ENCODE measurements around the gene RIN3.

Gene RIN3, protein sequence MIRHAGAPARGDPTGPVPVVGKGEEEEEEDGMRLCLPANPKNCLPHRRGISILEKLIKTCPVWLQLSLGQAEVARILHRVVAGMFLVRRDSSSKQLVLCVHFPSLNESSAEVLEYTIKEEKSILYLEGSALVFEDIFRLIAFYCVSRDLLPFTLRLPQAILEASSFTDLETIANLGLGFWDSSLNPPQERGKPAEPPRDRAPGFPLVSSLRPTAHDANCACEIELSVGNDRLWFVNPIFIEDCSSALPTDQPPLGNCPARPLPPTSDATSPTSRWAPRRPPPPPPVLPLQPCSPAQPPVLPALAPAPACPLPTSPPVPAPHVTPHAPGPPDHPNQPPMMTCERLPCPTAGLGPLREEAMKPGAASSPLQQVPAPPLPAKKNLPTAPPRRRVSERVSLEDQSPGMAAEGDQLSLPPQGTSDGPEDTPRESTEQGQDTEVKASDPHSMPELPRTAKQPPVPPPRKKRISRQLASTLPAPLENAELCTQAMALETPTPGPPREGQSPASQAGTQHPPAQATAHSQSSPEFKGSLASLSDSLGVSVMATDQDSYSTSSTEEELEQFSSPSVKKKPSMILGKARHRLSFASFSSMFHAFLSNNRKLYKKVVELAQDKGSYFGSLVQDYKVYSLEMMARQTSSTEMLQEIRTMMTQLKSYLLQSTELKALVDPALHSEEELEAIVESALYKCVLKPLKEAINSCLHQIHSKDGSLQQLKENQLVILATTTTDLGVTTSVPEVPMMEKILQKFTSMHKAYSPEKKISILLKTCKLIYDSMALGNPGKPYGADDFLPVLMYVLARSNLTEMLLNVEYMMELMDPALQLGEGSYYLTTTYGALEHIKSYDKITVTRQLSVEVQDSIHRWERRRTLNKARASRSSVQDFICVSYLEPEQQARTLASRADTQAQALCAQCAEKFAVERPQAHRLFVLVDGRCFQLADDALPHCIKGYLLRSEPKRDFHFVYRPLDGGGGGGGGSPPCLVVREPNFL
- 3.5 to 45.5 (median 23.9) reads per million in 3 experiments for total RNA-seq

DNA sequence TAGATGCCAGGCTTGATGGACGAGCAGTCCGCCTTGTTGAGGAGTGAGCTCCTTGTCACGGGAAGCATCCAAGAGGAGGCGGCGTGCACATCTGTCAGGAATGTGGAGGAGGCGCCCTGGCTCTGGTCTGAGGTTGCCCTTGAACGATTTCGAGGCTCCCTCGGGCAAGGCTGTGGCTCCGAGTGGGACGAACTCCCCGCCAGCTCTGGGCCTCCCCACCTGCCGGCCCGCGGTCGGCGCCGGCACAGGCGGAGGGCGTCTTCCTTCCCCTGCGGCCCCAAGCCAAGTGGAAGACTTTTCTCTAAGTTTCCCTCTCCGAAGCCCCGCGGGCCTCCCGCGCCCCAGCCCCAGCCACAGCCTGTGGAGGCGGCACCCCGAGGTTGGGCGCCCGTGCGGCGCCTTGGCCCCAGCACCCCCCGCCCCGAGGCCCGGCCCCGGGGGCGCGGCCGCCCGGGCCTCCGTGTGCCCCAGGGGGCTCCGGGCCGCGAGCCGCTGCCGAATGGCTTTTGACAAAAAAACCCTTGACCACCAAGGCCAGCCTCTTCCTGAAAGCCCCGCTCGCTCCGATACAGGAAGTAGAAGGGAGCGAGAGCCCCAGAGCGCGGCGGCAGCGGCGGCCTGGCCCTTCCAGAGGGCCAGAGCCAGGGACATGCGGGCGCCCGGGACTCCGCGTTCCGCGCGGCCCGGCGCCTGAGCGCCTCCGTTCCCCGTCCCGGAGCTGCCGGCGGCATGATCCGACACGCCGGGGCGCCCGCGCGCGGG lies at the start of gene RIN3:
Gene RIN3, plus strand, starts transcription at position 578 of the 762 bp plus-strand sequence. Its CDS starts 152 bp downstream, at position 730.
- peak; percentile 12 for DNase-seq

DNA sequence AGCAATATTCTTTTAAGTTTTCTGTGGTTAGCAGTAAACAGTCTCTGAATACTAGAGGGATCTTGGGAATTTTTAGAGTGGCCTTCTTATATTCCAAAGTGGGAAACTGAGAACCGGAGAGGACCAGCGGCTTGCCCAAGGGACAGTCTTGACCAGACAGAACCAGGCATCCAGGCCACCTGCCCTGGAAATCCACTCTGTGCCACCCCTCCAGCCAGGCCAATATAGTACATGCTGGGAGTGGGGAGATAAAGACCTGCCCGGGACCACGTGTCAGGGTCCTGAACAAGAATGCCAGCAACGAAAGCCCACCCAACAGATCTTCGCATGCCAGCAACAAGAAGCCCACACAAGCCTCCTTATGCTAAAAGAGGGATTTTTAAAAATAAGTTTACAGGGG lies 49.4 kb upstream of the RIN3 start:
- no peak for DNase-seq

DNA sequence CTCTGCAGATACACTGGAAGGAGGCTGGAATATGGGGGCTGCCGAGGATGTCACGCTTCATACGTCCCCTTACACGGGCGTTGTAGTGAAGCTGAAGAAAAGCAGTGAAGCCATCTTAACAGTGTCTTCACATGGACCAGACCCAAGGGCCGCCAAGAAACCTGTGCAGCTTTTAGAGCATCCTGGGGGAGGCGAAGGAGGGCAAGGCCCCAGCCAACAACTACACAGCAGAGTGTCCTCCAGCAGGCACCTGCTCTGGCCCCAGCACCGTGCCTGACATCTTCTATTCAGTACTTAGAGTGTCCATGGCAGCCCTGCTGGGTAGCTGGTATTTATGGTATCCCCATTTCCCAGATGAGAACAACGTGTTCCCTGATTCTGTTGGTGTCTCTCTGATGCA lies 48.9 kb upstream of the RIN3 start:
- DNase-seq, result no peak

DNA sequence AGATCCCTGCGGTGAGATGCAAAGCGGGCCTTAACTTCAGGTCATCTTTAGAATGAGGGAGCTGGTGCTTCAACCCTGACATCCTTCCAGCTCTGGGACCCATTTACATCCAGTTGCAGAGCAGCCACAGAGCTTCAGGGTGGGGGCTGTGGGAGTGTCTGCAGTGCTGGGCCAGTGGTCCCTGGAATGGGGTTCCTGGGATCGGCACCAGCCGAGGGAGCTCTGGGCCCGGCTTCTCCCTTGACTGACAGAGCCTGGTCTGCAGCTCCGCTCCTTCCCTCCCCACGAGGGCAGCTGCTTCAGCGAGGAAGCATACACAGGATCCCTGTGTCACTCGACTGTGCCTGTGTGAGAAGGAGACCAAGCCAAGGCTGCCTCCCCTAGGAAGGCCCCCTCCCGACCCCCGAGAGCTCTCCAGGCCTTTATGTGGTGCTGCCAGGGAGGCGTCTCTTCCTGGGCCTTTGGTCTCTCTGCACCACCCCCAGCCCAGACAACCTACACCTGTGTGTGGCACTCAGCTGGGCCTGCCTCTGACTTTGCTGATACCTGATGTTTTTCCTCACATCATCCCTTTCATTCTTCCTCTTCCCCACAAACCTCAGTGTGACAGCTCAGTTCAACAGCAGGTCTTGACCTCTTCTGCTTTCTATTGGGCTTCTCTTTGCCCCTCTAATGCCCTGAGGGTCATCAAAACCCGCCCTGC lies 48.1 kb upstream of the RIN3 start:
- DNase-seq, result no peak

DNA sequence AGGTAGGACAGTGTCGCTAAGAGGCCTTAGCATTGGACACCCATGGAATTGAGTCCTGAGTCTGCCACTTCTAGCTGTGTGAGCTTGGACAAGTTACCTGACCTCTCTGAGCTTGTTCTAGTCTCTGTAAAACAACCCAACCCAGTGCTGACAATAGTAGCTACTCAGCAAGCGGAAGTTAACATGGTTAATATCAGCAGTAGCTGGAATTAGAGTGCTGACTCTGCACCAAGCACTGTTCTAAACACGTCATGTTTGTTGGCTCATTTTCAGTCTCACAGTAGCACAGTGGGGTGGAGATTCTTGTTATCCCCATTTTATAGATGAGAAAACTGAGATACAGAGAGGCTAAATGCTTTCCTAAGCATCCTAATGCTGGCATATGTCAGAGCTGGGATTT lies 47.5 kb upstream of the RIN3 start:
- DNase-seq, result no peak

DNA sequence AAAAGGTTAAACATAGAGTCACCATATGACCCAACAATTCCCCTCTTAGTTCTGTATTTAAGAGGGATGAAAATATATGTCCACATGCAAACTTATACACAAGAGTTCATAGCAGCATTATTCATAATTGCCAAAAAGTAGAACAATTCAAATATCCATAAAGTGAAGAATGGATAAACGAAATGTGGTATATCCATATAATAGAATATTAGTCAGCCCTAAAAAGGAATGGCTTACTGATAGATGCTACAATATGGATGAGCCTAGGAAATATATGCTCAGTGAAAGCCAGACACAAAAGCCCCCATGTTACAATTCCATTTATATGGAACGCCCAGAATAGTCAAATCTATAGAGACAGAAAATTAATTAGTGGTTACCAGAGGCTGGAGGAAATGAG lies 44.1 kb upstream of the RIN3 start:
- no peak for DNase-seq

DNA sequence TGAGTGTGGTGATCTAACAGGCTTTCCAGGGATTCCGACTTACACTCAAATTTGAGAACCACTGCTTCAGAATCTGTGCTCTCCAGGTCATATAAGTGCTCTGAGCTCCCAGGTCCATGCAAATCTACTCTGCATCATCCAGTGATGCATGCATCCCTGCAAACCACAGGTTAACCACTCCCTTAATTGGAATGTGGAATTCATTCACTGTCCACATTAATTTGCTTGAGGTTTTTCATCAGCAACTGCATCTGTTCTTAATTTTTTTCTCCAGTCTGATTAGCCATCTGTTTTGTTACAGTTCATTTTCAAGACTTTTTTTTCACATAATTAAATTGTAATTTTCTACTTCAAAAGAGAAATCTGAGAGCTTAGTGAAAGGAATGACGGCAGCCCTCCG lies 43.4 kb upstream of the RIN3 start:
- DNase-seq, result no peak

DNA sequence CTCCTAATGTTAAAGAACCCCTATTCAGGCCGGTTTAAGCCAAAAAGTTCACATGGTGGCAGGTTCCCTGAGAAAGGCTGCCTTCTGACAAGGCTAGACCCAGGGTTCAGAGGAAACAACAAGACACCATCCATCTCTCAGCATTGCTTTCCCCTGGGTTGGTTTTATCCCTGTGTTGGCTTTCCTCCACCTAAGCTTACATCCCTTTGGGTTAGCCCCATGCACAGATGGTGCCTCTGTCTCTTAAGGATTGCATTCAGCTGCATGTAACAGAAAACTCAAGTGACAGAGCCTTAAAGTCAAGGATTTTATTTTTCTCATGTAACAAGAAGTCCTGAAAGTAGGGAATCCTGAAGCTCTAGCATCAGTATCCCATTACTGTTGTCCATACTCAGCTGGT lies 42.8 kb upstream of the RIN3 start:
- no peak for DNase-seq

DNA sequence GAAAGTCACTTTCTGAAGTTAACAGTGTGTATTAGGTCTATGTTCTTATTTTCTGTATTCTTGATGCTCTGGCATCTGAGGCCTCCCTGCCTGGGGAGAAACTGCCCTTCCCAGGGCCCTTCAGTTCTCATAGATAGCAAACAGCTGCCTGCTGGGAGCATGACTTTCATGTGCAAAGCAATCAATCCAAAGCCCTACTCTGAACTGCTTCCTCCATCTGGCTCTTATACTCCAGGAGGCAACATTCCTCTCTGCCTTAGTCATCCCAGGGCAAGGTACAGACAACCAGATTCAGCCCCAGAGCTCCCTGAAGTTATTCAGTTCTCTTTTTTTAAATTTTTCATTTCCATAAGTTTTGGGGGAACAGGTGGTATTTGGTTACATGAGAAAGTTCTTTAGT lies 41.7 kb upstream of the RIN3 start:
- DNase-seq, result no peak

DNA sequence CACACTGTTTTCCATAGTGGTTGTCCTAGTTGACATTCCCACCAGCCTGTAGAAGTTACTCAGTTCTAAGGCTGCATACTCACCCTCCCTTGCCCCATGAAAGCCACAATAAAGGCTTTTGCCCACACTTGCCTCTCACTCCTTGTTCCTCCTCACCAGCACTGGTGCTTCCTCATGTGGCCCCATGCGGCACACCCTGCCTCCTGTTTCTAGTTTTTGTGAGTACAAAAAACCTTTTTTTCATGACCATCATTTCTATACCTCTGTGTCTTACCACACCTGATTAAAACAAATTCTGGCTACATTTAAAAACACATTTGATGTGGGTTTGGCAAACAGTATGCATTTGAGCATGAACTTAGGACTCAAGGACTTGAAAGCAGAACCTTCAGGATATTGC lies 40.7 kb upstream of the RIN3 start:
- DNase-seq, result no peak

DNA sequence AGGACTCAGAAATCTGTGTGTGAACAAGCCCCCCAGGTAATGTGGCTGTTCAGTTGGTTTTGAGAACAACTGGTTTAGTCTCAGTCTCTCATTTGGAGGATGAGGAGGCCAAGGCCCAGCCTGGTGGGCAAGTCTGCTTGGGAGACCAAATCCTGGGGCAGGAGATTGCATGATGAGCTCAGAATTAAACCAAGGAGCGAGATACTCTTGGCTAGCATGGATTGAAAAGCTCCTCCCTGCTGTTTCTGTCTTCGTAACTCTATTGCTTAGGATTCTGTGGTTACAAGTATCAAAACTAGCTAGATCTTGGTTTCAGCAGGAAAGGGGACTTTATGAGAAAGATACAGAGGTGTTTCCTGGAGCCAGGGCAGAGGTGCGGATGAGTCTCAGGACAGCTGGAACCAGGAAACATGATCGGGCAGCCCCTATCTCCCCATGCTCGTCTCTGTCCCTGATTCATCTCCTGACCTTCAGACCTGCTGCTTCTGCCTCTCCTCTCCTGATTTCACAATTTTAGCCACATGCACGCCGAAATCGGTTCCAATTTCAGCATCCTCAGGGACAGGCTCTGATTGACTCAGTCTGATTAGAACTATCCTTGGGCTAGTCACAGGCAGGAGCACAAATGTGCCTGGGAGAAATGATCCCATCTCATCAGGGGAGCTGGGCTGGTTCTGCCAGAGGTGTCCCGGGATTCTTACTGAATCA lies 40.2 kb upstream of the RIN3 start:
- DNase-seq, result no peak

DNA sequence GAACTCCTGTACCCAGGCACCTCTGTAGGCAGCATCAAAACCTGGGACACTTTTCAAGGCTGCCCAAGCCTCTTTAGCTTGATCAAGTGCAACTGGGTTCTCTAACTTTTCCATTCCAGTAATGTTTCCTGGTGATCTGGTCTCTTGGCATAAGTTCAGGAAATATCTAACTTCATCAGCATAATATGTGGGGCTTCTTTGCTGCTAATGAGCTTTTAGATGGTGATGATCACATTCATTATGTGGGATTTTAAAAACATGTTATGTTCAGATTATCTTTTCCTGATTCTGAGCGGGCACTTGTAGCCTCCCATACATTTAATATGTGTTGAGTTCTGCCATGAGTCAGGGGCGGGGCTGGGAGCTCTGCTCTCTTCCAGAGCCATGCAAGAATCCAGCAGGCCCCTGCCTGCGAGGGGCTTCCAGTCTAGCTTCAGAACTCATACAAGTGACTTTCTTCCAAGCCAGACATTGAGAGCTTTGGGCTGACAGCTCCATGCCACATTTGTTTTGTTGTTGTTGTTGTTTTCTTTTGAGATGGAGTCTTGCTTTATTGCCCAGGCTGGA lies 39.5 kb upstream of the RIN3 start:
- DNase-seq, result no peak

DNA sequence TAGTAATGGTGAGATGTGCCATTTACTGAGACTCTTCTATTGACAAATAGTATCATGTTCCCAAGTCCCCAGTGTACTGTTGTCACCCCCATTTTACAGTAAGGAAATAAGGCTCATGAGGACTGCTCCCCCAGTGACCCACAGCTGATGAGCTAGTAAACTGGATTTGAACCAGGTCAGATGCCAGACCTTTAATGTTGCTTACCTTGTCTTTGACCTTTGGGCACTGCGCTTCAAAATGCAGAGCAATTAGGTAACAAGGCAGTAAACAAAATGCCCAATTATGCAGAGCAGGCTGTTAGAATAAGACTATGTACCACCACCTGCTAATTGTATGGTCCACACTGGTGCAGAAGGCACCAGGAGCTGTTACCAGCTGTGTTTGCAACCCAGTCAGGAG lies 38.5 kb upstream of the RIN3 start:
- DNase-seq, result no peak

DNA sequence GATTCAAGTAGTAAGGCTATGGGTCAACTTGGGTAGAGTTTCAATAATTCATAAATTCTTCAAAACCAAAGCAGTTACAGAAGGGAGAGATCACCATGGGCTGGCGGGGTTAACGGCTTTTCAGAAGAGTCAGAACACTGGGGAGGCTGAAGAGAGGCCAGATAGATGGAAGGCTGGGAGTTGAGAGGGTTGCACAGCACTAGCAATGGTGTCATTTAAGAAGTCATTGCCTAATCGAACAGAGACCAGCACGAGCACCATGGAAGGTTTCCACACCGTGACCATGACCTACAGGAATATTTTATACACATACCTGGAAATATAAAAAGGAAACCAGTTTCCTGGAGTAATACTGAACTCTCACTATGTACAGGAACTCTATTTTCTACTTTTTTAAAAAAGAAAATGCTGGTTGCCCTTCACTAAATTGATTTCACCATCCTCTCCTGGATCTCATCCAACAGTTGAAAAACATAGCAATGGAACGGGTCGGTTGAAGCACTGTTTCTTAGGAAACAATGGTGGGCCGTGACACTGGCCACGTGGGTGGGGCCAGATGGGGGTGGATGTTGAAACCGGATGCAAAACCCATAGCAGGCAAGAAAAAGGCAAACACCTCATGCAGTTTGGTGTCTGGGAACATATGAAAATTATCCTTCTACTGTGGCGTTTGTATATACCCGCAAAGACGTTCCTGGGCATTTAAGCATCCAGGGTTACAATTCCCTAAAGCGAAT lies 38.0 kb upstream of the RIN3 start:
- no peak for DNase-seq

DNA sequence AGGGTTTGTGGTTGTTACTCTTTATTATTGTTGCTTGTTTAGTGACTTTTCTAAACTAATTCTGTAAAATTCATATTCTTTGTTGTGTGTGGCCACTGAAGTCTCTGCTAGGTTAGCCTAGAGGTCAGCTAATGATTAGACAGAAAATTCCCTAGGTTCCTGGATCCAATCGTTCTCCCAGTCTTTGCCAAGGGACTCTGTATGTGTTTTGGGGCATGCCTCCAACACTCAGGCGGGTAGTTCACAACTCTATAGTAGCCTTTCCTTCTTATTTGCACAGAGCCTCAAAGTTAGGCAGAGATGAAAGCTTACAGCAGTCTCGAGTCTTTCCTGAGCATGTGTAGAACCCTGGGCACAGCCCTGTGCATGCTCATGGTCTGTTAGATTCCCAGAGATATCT lies 32.7 kb upstream of the RIN3 start:
- no peak for DNase-seq

DNA sequence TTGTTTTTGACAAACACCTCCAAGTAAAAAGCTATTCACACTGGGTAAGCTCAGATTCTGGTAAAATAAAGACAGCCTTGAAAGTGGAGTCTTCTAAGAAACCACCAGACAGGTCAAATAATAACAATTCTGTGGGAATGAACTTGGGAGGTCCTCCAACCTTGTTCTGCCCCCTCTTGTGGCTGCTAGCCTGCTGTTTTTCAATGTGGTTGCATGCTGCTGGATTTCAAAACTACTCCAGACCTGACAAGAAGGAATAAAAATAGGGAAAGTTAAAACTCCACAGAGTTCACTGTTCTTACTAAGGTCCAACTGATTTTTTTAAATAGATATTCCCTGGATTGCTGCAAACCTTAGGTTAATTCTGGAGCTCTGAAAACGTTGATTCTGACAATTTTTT lies 32.2 kb upstream of the RIN3 start:
- DNase-seq, result no peak

DNA sequence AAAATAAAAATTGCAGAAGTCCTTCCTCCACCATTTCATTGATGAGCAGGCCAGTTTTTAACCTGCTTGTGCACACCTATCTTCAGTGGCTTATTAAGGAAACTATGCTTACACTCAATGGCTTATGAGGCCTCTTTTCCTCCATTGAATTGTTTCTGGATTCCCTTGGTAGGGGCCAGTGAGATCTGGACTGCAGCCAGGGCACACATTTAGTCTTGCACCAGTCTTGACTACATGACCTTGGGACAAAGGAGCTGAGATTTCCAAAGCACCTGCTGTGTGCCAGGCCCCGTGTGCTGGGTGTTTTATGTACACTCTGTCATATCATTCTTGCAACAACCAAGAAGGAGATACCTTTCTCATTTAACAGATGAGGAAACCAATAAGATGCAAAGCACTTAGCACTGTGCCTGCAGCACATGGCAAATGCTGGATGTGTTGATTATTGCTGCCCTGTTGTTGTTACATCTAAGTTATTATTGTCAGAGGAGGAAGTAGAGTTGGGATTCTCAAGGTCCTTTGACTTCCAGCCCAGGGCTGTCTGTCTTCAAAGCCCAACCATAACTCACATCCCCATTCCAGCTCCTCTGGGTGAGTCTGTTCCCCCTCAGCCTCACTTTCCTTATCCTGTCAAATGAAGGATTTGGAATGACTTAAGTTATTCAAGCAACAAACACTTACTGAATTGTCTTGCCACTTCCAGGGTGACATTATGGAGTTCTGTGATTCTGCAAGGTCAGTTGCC lies 31.6 kb upstream of the RIN3 start:
- no peak for DNase-seq

DNA sequence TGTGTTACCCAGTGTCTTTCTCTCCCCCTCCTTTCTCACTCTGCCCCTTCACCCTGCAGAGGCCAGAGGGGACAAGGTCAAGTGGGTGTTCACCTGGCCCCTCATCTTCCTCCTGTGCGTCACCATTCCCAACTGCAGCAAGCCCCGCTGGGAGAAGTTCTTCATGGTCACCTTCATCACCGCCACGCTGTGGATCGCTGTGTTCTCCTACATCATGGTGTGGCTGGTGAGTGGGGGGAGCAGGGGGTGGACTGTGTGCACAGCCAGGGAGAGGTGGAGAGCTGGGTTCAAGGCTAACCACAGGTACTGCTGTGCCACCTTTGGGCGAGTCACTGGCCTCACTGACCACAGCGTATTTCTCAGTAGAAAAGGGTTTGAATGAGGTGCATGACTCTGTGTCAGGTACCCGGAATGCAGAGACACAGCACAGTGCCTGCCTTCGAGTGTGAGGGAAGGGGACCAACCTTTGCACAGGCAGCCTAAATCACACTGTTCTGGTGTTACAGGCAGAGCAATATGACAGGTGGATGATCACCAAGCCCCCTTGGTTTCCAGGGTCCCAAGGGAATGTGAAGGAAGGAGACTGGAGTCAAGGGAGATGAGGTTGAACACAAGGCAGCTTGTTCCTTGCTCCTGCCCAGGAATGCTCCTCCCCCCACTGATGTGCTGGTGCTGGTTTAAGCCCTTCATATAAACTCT lies 30.8 kb upstream of the RIN3 start:
- no peak for DNase-seq

DNA sequence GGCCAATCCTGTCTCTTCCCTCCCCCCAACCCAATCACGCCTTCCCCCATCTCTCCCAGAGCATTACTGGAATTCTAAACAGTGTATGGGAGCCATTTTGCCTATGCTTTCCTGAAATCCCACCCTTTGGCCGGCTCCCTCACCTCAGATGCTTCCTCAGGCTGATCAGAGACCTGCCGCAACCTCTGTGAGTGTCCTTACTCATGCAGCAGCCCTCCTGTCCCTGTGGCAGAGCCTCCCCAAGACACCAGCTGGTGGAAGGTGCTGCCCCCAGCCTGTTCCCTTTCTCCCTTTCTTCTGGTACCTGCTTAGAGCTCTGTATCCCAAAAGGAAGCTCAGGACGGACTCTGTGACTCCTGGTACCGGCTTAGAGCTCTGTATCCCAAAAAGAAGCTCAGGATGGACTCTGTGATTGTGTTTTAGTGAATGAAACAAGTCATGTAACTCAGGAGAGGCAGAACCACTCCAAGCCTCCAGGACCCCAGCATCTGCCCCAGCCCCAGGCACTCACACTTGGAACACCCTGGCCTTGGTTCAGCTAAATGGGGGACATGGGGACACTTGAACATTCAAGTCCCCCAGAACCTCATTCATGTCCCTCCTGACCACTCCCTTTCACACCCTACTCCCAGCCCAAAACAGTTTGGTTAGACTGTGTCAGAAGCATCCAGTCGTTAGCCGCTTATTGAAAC lies 29.3 kb upstream of the RIN3 start:
- no peak for DNase-seq

Measured in central memory CD4-positive, alpha-beta T cell (primary cell).